ENCODE results near the gene OR8K1.

The OR8K1 gene

GRCh38 chr11:56345739-56346138, at the start of gene OR8K1:
Gene OR8K1, plus strand, starts transcription at chr11:56346039. Its CDS starts 0 bp downstream, at chr11:56346039.
- DNase-seq: no peak

GRCh38 chr11:56296898-56297297, 48.9 kb upstream of the OR8K1 start:
- no peak for DNase-seq

- DNase-seq: no peak
Measured at GRCh38 chr11:56307836-56308235, 38.0 kb upstream of the OR8K1 start.

- DNase-seq: no peak
Measured at GRCh38 chr11:56314844-56315243, 31.0 kb upstream of the OR8K1 start, which contains the start of gene OR8K3. Gene OR8K3, plus strand, starts transcription at chr11:56315144. Its CDS starts 3,163 bp downstream, at chr11:56318307.

GRCh38 chr11:56331861-56332491, 13.9 kb upstream of the OR8K1 start:
- no peak for DNase-seq

GRCh38 chr11:56333156-56333555, 12.7 kb upstream of the OR8K1 start:
- DNase-seq: no peak

GRCh38 chr11:56340289-56340688, 5.5 kb upstream of the OR8K1 start:
- DNase-seq: no peak

- no peak for DNase-seq
Measured at GRCh38 chr11:56353991-56354390, 8.2 kb downstream of the OR8K1 start, which contains the start of gene OR8J1. Gene OR8J1, plus strand, starts transcription at chr11:56354291. Its CDS starts 5,956 bp downstream, at chr11:56360247.

GRCh38 chr11:56375324-56375723, 29.5 kb downstream of the OR8K1 start, which contains the start of gene OR8U1:
Gene OR8U1, plus strand, starts transcription at chr11:56375624. Its CDS starts 0 bp downstream, at chr11:56375624.
- DNase-seq: no peak

- no peak for DNase-seq
Measured at GRCh38 chr11:56380120-56380519, 34.3 kb downstream of the OR8K1 start.

GRCh38 chr11:56394381-56394780, 48.5 kb downstream of the OR8K1 start:
- DNase-seq: no peak

- no peak for DNase-seq
Measured at GRCh38 chr11:56396047-56396446, 50.2 kb downstream of the OR8K1 start.

Data from retina (tissue), 1 donor.